Frontal cortex (tissue), 4 donors: ENCODE measurements around the gene NKPD1. TPM values are rescaled to one million over a fixed set of nuclear protein-coding genes. Genes with fewer than 3 reads are reported as not detected.

Experiments
- DNase-seq, 2 donors: peaks; one replicate each; pipeline ENCODE4 v3.0.0; 2012; ENCODE audit warnings: low spot score in 2 of 2
- FAIRE-seq: peaks from 2 replicates; lab custom pipeline; 2012; peaks lifted over from hg19 to GRCh38; lab: Jason Lieb, UNC
- total RNA-seq: library from RNA; depleted of rRNA; stranded (reverse); fragments of >200 nt; gene quantifications from one replicate; pipeline ENCODE4 v1.2.3, GENCODE V29; 2014
- donor health status: control.
- donor health status: control.
- donor health status: control.

The NKPD1 gene
- total RNA-seq, 1 donor from 2014 or later, result 1.2 TPM

DNA sequence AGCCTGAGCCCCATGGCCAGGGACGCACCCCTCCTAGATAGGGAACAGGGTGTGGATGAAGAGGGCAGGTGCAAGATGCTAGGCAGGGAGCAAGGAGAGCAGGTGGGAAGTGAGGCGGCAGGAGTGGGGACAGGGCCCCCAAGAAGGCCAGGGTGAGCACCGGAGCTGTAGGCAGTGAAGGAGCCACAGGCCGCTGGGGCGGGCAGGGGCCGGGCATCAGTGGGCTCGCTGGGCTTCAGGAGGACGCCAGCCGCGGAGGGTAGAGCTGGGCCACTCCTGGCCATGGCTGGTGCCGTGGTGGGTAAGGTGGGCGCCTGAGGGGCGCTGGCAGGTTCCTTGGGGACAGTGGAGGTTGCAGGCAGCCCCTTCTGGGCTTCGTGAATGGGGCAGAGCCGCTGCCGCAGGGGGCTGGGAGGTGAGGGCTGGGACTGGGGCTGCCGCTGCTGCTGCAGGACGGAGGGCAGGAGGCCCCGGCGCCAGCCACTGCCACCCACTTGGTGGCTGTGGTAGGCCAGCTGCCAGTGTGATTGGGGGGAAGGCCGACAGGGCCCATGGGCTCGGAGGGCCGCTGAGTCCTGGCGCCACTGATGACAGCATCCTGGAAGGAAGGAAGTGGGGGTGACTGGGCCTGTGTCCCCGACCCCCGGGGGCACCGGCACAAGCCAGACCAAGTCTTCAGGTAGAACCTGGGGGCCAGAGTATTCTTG lies 2.1 kb downstream of the NKPD1 start:
- DNase-seq (no peak), FAIRE-seq (no peak)

DNA sequence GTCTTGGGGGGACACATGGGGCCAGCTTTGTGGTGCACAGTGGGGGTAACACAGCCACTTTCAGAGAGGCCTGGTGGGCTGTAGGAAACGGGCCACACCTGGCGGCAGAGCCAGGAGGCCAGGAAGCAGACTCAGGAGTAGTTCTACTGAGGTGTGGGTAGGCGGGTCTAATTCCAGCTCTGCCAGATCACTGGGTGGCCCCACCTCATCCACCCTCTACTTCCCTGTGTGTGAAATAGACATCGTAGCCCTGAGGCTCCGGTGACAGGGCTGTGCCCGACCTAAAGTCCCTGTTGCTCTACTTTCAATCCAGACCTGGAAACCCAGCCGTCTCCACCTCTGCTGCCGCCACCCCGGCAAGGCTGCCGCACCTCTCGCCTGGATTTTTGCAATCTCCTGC lies 4.0 kb downstream of the NKPD1 start:
- no peak for DNase-seq
- no peak for FAIRE-seq

DNA sequence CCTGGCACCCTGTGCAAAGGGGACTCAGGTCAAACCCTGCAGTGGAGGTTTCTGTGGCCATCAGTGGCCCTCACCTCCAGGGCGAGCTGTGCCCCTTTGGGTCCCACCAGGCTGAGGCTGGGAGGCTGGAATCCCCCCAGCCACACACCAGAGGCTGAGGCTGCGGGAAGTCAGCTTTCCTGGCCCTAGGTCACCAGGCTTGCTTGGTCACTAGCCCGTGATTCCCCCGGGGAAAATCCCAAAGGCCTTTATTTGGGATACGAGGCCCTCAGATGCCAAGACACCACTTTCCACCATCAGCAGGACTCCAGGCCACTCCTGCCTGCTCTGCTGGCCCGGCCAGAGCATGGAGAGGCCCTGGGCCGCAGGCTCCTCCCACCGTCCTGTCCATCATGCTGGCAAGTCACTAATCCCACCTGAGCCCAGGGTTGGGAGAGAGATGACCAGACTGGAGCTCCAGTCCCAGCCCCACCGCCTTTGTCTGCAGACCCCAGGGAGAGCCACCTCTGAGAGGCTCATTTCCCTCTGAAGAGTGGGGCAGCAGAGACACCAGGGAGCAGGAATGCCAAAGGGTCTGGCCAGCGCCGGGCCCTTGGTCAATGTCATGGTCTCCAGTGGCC lies 4.7 kb downstream of the NKPD1 start:
- FAIRE-seq (no peak), DNase-seq (no peak)

DNA sequence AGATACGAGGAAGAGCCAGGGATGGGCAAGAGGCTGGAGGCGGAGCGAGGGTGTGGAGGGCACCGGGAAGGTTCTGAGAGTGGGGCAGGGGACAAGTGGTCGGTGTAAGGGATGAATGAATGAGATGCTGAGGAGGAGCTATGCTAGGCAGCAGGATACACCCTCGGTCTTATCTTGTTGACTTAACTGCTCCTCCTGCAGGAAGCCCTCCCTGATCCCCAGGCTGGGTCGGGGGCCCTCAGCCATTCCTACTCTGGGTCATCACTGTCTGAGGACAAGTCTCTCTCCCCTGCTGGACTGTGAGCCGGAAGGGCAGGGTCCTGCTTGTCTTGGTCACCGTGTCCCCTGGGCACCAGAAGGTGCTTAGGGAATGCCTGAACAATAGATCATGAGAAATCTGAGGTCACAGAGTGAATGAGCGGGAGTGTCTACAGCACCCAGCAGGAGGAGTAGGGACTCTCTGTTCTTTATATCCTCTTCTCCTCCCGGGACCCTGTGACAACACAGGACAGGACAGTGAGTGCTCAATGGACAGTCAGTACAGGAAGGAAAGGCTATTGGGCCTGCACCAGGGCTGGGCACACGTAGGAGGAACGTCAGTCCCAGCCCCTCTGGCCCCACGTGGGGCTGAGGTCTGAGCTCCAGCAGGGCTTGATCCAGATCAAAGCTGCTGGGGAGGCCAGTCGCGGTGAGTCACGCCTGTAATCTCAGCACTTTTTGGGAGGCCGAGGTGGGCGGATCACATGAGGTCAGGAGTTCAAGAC lies 6.5 kb downstream of the NKPD1 start:
- DNase-seq (peak; percentile 40 to 60), FAIRE-seq (no peak)

DNA sequence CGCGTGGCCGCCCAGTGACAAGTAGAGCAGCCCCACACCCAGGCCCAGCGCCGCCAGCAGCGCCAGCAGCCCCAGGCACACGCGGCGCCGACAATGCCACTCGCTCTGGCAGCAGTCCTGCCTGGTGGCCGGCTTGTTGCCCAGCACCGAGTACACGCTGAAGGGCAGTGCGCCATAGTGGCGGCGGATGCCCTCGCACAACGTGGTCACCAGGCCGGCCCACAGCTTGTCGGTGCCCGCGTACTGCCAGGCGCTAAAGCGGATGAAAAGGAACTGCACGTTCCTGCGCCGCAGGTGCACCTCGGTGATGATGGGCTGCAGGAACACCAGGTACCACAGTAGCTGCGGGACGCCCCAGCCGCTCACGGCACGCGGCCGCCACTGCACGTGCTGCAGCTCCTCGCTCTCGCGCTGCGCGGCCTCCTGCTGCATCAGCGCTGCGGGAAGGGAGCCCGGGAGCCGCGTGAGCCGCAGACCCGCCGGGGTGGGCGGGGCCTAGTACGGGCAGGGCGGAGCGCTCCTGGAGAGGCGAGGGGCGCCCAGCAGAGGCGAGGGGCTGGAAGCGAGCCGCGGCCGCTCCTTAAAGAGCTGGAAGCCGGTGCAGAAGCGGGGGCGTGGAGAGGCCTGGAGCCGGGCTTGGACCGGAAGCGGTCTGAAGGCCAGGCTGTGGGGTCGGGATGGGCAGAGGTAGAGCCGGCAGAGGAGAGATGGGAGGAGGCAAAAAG lies 7.3 kb downstream of the NKPD1 start:
- FAIRE-seq, result no peak
- DNase-seq, result peak; percentile 72 to 73

DNA sequence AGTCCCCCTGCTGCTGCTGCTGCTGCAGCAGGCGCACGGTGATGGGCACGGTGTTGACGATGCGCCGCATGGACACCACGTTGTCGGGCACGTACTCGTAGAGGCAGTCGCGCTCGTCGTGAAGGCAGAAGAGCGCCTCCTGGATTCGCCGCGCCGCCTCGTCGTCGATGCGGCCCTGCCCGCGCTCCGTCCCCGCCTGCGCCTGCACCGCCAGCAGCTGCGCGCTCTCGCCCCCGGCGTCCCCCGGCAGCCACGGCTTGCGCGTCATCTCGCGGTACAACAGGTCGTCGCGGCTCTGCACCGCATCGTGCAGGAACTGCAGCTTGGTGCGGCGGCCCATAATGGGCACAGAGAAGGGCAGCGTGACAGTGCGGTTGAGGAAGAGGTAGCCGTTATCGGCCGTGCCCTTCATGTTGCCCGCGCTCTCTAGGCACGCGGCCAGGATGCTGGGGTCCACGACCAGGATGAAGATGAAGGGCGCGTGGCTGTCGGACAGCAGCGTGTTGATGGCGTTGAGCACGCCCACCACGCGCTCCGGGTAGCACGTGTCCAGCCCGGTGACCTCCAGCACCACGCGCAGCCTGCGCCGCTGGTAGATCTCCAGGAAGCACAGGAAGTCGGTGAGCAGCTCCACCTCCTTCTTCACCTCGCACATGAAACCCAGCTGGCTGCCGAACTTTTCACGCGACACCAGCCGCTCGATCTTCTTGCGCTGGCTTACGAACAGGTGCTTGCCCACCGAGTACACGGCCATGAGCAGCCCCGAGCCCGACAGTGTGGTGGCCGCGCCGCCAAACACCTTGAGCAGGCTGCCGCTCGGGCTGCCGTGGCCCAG lies 8.1 kb downstream of the NKPD1 start:
- FAIRE-seq (no peak), DNase-seq (peak; percentile 51 to 52)

DNA sequence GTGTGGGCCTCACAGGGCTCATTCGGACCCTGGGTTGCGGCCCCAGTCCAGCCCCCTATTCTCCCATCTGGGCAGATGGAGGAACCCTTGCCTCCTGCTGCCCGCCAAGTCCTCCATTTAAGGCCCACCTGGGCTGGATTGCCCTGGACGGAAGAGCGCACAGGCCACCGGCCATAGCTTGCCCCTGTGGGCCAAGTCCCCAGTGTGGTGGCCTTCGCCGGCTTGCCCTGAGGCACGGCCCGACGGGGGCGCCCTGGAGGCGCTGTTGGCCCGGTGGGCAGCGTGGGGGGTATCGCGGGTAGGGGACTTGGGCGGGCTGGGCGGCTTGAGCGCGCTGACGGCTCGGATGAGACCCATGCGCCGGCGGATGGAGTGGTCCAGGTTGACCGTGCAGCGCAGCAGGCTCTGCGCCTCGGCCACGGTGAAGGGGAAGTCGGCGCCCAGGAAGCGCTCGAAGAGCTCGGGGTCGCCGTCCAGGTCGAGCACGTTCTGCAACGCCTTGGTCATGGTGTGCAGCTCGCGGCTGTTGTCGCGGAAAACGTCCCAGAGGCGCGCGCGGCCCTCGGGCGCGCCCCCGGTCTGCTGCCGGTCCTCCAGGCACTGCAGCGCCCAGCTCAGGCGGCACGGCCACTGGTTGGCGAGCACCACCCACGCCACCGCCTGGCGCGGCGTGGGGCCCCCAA lies 8.8 kb downstream of the NKPD1 start:
- no peak for FAIRE-seq
- peak in 1 of 2 donors; percentile 23 for DNase-seq

DNA sequence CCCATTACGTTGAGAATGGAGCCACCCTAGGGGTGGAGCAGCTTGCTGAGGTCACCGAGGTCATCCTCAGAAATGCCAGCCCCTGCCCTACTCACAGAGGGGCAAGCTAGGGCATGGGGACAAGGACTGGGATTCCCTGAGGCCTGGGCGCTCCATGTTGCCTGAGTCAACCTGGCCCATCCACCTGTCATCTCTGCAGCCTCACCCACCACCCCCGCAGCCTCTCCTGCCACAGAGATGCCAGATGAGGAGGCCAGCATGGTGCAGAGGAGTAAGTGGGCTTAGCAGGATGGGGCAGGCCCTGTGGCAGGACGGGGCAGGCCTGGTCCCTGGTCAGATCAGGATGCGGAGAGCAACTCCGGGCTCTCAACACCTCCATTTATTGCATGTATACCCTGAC lies 9.5 kb downstream of the NKPD1 start:
- FAIRE-seq (no peak), DNase-seq (peak in 1 of 2 donors; percentile 24)

DNA sequence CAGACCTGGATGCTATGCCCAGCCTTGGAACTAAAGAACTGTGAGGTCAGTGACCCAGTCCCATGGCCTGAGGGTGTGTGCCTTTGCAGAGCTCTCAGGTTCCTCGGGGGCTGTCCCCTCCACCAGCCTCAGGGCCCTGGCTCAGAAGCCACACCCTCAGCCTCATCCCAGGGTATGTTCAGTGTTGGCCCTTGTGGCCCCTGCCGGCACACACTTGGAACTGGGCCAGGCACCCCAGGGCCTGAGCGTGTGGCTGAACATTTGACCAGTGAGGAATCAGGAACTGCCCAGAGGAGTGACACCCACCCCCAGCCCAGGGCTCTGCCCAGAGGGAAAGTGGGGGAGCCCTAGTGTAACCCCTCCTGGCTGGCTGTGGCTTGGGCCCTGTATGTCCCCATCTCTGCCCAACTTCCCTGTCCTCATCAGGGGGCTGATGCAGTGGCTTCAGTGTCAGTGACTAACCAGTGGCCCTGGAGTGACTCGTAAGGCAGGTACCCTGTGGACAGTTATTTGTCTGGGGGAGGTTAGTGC lies 10.0 kb downstream of the NKPD1 start:
- DNase-seq (no peak), FAIRE-seq (no peak)

DNA sequence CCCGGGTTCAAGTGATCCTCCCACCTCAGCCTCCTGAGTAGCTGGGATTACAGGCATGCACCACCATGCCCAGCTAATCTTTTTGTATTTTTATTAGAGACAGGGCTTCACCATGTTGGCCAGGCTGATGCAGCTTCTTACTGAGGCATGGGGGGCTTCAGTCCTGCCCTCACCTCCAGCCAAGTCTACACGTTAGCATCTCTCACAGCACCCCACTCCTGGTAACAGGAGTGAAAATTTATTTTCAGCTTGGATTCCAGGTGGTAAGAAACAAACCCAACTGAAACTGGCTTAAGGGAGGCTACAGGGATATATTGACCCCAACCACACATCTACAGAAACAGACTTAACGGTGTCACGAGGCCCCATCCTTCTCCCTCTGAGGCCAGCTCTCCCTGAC lies 10.6 kb downstream of the NKPD1 start:
- FAIRE-seq, result no peak
- no peak for DNase-seq

DNA sequence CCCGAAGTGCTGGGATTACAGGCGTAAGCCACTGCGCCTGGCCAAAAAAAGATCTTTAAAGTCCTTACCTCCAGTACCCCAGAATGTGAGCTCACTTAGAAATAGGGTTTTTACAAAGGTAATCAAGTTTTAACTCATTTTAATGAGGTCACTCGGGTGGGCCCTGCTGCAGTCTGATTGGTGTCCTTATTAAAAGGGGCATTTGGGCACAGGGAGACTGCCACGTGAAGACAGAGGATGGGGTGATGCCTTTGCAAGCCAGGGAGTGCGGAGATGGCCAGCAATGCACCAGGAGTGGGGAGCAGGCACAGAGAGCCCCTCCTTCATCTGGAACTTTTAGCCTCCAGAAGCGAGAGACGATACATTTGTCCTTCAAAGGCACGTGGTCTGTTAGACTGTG lies 11.7 kb downstream of the NKPD1 start:
- DNase-seq, result no peak
- no peak for FAIRE-seq

DNA sequence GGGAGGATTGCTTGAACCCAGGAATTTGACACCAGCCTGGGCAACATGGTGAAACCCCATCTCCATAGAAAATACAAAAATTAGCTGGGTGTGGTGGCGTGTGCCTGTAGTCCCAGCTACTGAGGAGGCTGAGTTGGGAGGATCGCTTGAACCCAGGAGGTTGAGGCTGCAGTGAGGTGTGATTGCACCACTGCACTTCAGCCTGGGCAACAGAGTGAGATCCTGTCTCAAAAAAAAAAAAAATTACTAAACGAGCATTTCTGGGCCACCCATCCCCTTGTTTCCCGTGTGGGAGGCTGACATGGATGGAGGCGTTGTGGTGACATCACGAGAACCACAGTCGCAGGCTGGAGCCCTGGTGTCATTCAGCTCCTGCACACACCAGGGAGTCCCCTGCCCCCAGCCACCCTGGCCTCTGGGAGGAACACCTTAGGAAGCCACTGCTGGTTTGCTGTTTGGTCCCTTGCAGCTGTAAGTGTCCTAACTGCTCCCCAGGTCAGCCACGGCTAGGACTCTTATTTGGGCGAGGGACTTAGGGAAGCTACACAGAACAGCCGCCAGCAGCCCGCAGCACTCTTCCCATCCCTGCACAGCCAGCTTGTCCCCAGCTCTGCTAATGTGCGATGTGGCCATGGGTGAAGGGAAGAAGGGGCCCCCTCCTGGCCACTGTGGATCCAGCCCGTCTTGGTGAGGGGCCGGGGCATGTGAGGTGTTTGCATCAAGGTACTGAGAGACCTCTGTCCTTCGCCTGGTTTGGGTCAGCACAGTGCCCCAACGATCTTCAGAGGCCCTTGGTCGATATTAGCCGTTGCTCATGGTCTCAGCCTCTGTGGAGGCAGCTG lies 12.7 kb downstream of the NKPD1 start:
- DNase-seq, result no peak
- no peak for FAIRE-seq

DNA sequence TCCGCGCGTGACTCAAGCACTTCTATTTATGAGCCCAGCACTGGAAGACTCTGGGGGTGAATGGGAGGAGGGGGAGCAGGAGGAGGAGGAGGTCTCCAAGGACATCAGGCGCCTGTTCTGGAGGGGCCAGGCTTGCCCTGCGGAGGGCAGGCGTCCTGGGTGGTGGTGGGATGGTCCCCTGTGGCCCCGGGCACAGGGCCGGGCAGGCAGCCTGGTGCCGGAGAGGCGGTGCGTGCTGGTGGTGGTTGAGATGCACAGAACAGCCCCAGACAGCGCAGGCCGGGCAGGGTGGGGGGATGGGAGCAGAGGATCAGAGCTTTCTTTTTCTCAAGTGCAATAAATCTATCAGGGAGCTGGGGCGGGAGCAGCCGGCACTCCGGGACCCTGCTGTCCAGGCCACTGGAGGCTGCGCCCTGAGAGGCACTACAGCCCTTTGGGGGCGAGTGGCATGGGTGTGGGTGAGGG lies 14.0 kb downstream of the NKPD1 start:
- DNase-seq (no peak), FAIRE-seq (no peak)

DNA sequence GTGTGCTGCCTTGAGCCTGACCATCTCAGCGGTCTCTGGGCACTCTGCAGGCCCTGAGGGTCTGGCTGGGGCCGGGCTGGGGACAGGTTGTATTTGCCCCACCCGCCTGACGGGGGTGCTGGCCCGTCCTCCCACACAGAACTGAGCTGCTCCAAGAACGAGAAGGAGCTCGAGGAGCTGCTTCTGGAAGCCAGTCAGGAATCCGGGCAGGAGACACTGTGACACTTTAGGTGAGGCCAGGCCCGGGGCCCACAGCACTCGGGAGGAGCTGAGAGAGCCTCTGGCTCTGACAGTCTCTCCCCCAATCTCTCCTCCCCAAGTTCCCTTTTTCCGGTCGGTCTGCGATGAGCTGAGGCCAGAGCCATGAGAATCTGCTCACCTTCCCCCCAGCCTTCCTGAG lies 14.5 kb downstream of the NKPD1 start:
- FAIRE-seq (no peak), DNase-seq (peak in 1 of 2 donors; percentile 17)

DNA sequence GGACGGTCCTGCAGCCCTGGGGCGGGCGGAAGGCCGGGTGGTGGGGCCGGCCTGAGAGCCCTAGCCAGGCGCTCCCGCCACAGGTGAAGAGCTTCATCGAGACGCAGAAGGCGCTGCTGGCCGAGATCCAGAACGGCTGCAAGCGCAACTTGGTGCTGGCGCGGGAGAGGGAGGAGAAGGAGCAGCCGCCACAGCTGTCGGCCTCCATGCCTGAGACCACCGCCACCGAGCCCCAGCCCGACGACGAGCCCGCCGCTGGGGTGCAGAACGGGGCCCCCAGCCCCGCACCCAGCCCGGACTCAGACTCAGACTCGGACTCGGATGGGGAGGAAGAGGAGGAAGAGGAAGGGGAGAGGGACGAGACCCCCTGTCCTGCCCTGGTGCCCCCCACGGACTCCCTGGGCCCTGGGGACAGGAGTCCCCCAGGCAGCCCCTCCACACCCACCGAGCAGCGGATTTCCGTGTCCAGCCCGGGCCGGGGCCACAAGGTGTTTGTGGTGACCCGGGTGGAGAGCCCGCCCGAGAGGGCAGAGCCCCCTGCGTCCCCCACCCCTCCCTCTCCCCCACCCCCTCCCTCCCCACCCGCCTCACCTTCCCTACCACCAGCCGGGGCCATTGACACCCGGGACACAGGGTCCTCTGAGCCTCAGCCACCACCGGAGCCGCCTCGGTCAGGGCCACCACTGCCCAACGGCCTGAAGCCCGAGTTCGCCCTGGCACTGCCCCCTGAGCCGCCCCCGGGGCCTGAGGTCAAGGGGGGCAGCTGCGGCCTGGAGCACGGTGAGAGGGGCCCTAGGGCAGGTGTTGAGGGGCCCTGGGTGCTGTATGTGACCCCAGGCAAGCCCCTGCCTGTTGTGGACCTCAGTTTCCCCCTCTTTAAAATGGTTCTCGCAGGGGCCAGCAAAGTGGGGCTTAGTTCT lies 15.3 kb downstream of the NKPD1 start:
- no peak for FAIRE-seq

DNA sequence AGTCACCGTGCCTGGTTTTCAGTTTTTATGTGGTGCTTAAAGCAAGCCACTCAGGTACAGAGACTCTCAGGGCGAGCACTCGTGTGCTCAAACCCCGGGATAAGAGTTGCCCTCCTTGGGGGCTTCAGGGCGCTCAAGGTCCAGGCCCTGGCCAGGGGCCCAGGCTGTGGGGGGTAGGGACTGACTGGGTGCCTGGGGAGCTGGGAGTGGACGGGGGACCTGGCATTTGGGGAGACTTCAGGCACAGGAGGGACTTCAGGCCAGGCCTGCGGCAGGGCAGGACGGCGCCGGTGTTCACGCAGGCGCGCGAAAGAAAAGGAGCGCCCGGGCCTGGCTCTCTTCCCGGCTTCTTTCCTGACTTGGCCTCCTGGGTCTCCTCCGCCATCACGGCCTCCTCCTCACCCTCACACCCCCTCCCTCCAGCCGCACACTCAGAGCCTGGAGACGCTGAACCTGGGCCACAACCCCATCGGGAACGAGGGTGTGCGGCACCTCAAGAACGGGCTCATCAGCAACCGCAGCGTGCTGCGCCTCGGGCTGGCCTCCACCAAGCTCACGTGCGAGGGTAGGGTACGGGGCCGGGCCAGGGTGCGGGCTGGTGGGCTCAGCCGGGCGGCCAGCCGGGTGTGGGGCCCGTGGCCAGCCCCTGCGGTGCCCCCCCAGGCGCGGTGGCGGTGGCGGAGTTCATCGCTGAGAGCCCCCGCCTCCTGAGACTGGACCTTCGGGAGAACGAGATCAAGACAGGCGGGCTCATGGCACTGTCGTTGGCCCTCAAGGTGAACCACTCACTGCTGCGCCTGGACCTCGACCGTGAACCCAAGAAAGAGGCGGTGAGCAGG lies 16.1 kb downstream of the NKPD1 start:
- DNase-seq (peak in 1 of 2 donors; percentile 19), FAIRE-seq (no peak)

More for the DNA sequence above, 15.3 kb downstream of the NKPD1 start:
- DNase-seq, result peak in 1 of 2 donors; percentile 27
